ENCODE data around the gene DNAJB6.

Gene DNAJB6

DNA sequence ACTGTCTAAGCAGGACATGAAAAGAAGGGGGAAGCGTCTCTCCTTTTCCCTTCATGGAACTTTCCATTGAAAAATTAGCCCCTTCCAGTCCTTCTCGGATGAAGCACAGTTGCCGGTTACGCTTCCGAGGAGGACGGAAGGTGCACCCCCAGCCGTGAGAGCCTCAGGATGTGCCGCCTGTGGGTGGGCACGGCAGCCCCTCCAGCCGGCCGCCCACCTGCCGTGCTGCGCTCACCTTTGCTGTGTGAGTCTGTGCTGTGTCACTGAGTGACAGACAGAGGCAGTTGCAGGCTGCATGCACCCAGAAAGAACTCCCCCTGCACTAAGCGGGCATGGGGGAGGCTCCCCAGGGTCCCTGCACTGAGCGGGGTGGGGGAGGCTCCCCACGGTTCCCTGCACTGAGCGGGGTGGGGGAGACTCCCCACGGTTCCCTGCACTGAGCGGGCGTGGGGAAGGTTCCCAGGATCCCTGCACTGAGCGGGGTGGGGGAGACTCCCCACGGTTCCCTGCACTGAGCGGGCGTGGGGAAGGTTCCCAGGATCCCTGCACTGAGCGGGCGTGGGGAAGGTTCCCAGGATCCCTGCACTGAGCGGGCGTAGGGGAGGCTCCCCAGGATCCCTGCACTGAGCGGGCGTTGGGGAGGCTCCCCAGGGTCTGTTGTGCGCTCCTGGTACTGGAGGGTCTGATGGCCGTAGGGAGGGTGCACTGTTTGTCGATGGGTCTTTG is 74.2 kb downstream of the DNAJB6 start:
- DNase-seq, result no peak

DNA sequence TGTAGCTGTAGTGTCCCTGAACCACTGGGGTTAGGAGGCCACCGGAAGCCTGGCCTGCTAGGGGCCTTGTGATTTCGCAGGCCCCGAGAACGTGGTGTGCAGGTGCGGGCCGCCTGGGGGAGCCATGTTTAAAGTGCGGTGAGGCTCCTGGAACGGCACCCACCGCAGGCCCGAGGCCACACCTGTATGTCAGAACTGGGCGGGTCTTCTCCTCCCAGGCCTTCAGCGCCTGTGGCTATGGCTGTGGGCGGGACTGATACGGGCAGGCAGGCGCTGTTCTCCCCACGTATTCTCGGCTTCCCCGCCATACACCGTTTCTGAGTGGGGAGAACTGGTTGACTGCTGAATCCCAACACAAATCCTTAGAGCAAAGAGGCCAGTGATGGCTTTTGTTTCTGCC is 74.8 kb downstream of the DNAJB6 start:
- no peak for DNase-seq

DNA sequence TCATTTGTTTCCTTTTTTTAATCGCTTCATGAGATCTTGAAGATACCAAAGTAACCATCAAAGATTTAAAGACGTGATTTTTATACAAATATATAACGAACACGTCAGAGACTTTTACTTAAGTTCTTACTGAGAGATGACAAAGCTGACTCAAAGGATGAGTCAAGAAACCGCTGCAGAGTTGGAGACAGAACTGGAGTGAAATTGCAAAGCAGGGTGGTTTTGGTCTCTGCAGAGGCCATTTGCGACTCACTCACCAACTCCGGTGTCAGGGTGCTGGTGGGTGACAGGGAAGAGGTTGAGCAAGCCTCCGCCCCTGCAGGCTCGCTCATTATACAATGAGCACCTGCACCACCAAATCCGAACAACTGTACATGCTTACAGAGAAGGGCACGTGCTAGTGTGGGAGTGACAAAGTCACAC is 75.2 kb downstream of the DNAJB6 start:
- peak in 1 of 2 donors; percentile 36 for DNase-seq

DNA sequence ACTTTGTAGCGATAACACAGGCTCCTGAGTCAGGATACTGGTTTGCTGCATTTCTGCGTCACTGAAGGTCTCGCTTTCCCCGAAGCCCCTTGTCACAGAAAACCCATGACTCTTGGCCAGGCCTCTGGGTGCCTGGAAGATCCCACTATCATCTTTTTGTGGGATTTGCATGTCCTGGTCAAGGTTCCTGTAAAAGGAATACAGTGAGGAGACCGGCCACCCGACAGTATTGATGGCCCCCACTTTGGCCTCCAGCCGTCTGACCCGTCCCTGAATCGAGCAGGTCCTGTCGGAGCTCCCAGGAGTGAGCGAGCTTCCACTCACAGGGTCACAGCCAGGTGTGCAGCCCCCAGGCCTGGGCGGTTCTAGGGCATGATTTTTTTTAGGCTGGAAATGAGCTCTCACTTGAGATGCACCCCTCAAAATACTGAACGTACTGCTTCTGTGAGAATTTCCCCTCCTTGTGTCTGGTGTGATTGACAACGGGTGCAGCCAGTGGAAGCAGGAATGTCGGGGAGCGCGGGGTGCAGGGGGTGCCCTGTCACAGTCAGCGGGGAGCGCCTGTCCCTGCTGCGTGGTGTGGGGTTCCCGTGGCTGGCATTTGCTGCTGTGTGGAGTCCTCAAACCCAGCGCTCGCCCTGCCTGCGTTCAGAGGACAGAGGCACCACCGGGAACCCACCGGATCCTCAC is 75.8 kb downstream of the DNAJB6 start:
- DNase-seq, result no peak

DNA sequence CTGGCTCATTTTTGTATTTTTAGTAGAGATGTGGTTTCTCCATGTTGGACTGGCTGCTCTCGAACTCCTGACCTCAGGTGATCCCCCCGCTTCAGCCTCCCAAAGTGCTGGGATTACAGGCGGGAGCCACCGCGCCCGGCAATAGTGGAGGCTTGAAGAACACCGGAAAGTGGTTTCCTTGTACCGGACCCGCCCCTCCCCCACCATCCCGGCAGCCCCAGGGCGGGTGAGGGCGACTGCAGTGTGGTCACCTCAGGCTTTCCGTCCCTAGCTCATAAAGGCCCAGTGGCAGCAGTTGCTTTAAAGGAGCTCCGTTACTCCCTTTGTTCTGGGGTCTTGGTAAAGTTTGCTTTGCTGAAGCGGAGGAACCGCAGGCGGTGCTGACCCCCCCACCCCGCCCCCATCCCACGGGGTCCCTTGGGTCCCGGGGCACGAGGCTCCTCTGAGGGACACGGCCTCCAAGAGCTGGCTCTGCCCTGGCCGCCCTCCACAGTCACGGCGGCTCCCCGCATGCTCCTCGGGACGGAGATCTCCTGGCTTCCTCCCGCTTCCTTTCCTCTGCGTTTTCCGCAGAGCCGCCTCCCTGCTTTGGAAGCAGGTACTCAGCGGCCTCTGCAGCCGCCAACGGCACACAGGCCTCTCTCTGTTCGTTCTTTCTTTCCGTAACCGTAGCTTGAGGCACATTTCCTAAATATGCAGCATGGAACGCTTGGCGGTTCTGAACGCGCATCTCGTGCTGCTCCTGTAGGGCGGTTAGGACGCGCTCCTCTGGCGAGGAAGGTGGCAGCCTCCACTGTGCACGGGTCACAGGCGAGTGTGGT is 77.3 kb downstream of the DNAJB6 start:
- DNase-seq, result no peak

DNA sequence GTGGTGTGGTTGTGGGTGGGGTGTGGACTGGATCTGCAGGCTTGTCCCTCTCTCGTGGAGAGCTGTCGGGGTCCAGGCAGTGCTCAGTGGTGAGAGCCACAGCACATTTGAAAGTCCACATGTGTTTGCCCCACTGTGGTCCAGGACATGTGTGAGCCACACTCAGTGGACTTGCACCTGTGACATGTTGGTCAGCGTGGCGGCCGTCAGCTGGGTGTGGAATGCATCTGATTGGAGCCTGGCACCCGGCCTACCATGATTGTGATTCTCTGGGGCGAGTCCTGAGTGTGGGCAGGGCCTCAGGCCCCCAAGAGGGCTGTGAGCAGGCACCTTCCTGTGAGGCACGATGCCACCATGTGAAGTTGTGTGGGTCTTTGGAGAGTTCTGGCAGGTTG is 77.9 kb downstream of the DNAJB6 start:
- no peak for DNase-seq

DNA sequence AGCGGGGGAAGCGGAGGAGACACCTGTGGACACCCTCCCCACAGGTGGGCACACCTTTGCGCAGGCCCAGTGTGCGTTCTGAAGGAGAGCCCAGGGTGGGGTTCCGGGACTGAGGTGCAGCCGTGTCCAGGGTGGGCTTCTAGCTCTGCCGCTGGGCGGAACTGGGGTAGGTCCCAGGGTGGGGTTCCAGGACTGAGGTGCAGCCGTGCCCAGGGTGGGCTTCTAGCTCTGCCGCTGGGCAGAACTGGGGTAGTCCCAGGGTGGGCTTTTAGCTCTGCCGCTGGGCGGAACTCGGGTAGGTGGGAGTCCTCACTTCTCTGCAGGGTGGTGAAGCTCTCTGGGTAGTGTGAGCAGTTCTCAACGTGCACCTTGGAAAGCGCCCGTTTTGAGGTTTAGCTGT is 78.7 kb downstream of the DNAJB6 start:
- no peak for DNase-seq

DNA sequence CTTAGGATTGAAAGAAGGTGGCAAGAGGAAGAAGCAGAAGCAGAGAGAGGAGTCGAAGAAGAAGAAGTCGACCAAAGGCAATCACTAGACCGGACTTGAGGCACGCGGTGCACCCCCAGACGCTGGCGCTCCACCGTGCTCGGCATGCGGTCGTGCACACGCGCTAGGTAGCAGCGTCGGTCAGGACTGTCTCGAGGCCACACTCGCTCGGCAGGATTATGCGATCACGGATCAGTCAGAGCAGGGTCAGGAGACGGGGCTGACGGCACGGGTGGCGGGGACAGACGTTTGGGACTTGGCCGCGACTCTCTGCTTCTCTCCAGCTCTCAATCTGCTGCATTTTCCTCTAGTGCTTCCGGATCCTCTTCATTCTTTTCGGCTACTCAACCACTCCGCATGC is 79.2 kb downstream of the DNAJB6 start:
- no peak for DNase-seq

DNA sequence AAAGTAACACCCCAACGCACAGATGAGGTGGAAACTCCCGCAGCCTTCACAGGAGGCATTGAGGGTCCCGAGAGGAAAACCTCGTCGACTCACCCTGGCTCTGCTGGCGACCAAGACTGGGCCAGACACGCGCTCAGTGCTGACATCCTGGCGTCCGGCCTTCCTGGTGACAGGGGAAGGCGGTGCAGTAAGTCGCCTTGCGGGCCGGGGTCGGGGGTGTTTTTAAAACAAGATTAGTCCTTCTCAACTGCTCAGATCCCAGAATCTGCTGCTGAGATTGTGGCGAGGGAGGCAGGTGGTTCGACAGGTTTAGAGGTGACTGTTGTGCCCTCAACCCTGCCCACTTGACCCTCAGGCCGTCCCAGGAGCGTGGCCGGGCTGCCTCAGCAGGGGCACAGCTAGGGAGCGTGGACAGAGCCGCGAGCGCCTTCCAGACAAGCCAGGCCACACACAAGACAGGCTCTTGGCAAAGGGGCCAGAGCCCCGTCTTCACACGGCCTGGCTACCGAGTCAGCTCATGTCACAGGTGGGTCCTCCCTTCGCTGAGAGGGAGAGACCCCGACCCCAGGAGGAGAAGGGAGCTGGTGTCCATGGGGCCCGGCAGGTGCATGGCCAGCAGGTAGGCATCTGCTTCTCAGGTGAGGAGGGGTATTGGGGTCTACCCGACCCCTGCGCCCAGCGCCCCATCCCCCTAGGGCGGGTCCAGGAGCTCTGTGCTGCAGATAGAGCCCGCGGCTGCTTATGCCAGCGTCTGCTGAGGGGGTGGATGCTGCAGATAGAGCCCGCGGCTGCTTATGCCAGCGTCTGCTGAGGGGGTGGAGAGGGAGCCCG is 81.6 kb downstream of the DNAJB6 start:
- no peak for DNase-seq

DNA sequence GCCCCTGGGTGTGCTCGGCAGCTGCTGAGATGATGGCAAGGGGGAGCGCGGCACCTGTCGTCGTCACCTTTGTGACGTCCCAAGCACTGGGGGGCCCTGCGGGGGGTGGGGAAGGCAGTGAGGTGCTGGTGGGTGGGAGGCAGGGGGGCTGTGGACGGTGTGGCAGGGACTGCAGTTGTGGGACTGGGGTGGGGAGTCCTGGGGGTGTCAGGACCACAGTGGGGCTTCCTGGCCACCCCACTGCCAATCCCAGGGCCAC is 82.2 kb downstream of the DNAJB6 start:
- DNase-seq, result no peak

DNA sequence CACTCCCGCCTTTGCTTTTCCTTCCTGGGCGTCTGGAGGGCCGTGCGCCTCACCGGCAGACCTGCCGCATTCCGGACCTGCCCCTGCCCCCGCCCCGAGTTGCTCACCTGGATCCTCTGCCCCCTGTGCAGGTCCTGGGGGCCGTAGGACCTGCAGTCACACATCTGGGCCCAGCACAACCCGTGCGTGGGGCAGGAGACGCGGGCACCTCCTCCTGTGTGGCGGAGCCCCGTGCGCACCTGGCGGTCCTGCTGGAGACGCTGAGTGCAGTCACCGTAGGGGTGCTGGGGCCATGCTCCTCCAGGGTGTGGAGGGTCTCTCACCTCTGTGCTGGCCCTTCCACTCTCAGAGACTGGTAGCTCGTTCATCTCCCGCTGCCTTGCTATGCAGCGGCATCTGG is 85.5 kb downstream of the DNAJB6 start:
- no peak for DNase-seq

DNA sequence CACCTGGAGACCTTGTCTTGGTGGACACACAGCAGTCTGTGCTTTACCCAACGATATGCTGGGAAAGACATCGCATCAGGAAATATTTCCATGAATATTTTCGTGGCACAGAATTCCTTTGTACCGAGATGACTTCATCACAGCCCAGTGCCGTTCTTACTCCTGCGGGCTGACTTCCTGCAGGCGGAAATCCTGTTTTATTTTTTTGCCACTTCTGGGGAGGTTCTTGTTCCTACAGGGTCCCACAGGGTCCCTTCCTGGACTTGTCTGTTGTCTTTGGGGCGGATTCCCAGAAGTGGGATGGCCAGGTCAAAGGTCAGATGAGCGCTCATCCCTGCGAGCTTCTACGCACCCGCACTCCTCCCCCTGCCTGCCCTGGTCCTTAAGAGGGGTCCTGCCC is 86.5 kb downstream of the DNAJB6 start:
- no peak for DNase-seq

DNA sequence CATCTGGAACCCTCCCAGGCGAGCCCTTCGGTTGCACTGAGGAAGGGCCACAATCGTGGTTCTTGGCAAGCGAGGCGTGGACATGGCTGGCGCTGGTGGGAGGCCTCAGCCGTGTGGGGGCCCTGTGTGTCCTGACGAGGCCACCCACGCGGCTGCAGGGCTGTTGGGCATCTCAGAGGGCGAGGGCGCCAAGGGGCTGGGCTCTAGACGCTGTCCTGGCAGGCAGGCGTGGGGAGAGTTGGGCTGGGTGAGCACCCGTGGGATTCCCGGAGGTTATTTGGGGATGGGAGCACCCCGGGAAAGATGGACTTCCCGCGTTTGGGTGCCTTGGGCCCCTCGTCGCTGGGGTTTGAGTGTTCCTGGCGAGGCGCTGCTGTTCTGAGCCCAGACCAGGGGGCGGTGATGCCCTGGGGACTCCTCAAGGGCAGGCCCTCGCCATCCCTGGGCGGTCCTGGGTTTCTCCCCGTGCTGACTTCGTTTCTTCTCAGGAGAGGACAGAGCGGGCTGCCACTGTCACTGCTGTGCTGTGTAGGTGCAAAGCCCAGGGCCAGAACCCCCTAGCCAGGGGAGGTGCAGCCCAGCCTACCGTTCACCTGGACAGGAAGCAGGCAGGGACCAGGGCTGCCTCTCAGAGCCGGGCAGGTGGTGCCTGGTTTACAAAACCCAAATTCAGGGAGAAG is 87.2 kb downstream of the DNAJB6 start:
- DNase-seq, result no peak

DNA sequence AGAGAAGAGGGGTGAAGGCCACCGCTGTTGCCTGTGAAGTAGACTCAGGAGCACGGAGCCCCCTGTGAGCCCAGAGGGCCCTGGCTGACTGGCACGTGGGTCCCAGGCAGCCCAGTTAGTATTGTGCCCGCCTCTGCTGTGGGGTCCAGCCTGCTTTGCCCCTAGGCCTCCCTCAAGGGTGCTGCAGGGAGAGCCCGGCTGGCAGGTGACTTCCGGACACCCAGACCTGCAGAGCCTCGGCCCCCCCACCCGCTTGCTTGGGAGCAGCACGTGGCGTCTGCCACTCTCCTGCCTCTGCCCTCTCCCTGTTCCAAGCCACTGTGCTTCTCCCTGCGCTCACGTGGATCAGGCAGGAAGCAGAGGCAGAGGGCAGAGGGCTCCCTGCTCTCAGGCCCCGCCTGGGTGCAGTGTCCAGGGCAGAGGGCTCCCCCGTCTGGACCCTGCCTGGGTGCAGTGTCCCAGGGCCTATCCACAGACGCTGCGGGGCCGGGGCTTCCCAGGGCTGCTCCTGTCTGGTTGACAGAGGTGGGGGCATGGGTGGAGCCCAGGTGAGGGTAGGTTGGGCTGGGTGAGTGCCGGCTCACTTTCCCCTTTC is 88.4 kb downstream of the DNAJB6 start:
- no peak for DNase-seq

DNA sequence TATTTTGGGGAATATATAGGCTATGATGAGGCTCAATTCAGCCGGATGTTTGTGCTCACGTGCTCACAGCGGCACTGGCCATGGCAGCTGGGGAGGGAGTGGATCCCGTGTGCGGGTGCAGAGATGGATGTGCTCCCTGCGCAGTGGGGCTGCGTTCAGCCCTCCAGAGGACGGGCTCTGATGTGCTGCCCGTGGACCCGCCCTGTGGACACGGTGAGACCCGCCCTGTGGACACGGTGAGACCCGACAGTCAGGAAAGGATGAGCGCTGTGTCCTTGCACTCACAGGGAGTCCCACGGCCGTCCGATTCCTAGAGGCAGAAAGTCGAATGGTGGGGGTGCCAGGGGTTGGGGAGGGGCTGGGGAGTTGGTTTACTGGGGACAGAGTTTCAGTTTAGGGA is 89.0 kb downstream of the DNAJB6 start:
- no peak for DNase-seq

DNA sequence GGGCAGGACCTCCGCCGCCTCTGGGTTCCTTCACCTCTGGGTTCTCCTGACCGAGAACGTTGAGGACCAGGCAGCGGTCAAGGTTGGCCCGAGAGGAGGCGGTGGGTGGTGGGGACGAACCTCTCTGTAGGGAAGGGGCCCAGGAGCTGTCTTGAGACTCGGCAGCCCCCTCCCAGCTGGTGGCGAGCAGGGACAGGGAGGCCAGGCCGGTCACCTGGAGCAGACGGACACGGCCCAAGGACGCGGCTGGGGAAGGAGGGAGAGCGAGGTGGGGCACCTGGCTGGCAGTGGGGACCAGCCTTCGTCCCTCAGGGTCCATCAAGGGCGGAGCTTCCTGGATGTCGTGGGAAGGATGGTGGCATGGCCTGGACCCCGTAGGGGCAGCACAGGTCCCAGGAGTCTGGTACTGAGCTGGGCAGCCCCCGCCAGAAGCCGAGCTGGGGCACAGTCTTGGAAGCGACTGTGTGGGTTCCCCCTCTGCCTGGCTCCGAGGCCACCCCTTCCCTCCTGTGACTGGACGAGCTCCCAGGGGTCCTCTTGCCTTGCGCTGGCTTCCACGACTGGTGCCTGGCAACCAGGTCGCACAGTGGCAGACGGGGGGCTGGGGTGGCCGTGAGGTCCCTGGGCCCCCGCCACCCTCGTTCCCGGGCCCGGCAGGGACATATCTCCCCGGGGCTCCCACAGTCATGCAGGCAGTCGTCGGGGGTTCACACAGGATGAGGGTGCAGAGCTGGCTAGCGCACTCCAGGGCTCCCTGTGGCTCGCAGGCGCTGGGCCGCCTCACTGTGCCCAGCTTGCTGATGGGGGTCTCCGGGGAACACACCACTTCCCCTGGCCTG is 89.9 kb downstream of the DNAJB6 start:
- no peak for DNase-seq

DNA sequence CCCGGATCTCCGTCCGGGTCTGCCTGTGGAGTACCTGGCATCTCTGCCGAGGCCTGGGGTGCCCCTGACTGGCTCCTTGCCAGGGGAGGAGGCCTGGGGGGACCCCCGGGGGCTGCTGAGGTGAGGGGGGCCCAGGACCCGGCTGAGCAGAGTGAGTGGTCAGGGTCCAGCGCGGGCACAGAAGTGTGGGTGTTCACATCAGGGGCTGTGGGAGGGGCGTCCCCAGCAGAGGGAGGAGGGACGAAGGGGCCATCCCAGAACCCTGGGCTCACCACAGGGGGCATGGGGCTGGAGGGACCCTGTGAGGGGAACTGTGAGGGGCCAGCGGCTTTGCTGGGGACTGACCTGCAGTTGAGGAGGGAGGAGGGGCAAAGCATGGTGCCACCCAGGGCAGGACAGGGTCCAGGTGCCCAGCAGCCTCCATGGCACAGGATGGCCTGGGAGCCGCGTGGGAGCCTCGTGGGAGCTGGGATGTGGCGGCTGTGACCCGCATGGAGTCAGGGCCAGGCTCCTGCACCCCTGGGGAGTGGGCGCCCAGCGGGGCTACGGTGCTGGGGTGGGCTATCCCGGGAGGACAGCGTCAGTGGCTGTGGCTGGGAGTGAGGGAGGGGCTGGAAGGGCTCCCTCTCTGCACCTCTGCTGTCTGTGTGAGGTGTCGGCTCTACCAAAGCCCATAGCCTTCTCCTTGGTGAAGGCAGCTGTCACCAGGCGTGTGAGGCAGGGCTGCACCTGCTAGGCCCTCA is 91.2 kb downstream of the DNAJB6 start:
- no peak for DNase-seq

DNA sequence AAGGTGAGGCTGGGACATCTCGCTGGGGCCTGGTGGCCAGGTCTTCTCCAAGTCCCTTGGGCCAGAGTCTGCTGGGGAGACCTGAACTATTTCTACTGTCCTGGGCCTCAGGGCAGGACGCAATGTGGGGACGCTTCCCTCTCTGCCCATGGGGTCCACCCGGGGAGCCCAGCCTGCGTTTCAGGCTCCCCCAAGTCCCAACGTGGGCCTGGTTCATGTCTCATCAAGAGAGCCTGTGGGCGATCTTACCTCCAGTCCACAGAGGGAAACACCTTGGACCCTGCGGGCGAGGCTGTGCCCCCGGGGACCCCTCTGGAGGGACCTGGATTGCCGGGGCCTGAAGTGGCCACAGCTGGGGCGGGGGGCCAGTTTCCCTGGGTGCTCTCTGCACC is 91.7 kb downstream of the DNAJB6 start:
- no peak for DNase-seq

DNA sequence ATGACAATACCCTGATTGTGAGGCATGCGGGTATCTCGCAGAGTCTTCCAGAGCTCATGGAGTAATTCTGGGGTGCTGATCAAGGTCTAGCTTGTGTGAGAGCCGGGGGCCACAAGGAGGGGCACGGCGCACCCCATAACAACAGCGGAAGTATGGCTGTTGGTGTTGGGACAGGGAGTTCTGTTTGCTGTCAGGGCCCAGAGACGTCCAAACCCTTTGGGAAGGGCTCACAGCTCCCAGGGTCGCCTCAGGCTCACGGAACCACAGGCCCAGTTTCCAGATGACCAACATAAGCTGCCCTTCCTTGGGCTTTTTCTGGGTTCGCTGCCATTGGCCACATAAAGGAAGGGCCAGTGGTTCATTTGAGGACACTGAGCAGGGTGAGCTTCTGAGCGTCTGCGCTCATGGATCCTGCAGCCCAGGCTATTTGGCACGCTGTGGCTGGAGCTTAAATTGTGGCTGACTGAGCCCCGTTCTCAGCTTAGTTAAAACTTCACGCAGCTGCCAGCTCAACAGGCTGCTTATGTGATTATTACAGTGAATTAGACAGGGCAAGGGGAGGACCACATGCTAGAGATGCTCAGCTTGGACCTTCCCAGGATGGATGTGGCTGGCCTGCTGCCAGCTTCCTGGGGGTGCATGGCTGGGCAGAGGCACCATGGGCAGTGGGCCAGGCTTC is 92.3 kb downstream of the DNAJB6 start:
- DNase-seq, result no peak
